Right ventricle myocardium inferior (tissue), 1 donor: Measurements from ENCODE around the gene GDF11. TPM values are rescaled to one million over a fixed set of nuclear protein-coding genes. Genes with fewer than 3 reads are reported as not detected.

Experiments
- ATAC-seq: fragments of 200-7000 bp; cut with Tn5 transposase; one replicate; pipeline ENCODE4 v1.9.1; 2020; ENCODE audit warnings: mild to moderate bottlenecking, moderate library complexity
- DNase-seq: peaks from one replicate; pipeline ENCODE4 v3.0.0; 2021; ENCODE audit errors: missing footprints
- intact Hi-C: fragments of 100-400 bp; cut with DNase I; formaldehyde crosslinking; loops from one replicate; pipeline ENCODE4 v1.11.0; 2022
- long read RNA-seq: library from polyadenylated mRNA; unstranded; transcript quantifications from one replicate; pipeline ENCODE4 v2.0.0, GENCODE V29; 2021
- total RNA-seq: library from RNA; stranded (reverse); fragmentation: NEBNext Ultra II Directional; extraction: Animal tissue kit (Norgen Biotek cat#: 25700); gene quantifications from one replicate; pipeline ENCODE4 v1.2.1, GENCODE V29; 2021
- donor health status: DM: no; HTN: yes; CAD: no; lungs with severe emphysema.

GDF11 gene
- 9.7 TPM for total RNA-seq
- long read RNA-seq, partial matches to known transcripts: 0 of 2 reads
- long read RNA-seq, other reads (novel, unspliced or antisense): 2 of 2 reads

DNA sequence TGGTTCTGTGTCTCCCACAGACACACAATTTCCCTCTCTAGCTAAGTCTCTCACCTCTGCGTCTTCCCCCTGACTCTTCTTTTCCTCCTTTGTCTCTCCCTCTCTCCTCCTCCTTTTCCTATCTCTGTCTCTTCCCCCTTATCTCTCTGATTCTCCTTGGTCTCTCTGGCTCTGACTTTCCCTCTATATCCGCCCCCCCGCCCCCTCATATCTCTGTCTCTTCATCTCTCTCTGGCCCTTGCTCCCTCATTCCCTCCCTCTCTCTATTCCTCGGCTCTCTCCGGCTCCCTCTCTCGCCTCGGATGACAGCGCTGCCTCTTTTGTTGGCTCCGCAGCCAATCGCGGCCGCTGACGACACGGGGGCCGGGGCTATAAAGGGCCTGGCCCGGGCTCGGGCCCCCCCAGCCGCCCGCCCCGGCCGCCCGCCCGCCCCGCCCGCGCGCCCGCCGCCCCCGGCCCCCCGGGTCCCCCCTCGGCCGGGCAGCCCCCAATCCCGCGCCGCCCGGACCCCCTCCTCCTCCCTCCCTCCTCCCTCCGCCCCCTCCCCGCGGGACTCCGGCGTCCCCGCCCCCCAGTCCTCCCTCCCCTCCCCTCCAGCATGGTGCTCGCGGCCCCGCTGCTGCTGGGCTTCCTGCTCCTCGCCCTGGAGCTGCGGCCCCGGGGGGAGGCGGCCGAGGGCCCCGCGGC is at the start of gene GDF11:
Gene GDF11 (plus strand): TSS at position 404 of the 687 bp plus-strand sequence. CDS start 195 bp downstream, at position 599.
- ATAC-seq (peak; percentile 64), DNase-seq (peak; percentile 89)
- intact Hi-C loops: loop anchor here (5.0 kb wide), 1 partner anchor 374 kb away; the partner anchor contains the start of genes RPL41 and ZC3H10

DNA sequence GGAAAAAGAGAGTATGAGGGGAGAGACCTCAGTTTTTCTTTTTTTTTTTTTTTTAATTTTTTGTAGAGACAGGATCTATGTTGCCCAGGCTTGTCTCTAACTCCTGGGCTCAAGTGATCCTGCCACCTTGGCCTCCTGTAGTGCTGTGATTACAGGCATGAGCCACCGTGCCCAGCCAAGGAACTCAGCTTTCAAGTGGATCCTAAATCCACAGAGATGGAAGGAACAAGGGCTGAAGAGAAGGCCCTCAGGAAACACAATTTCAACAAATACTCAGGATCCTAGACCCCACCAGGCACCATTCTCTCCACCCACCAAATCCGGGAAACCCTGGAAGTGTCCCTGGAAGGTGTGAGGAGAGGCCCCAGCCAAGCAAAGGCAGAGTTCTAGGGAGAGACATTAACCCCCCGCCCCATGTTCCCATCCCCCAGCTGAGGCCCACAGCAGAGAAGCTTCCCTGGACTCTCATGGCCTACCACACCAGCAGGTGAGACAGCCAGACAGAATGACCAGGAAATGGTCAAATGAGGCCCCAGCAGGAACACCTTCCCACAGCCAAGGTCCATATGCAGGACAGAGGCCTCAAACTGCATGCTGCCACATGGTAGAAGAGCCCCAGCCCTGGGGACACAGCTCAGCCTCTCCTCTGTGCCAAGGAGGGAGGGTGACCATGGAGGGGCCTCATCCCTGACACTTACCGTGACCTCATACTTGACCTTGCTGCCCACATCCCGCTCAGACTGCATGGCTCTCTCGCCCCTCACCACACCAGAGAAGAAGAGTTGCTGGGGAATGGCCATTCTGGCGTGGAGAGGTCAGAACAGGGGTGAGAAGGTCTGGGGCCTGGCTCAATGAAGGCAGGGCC is 49.4 kb upstream of the GDF11 start:
- DNase-seq (no peak), ATAC-seq (no peak)
- intact Hi-C loops: no loop called here

DNA sequence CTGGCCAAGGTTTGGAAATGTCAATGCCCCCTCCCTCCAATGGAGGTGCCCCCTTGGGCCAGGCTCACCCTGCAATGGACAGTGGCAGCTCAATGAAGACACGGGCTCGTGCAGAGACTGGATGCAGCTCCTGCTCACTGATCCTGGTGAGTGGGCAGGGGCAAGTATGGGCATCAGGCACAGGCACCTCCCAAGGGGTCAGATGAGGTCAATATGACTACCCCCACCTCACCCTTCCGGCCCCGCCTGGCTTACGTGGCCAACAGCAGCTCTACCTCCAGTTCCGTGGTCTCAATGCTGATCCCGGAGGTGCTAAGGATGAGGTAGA is 48.8 kb upstream of the GDF11 start:
- DNase-seq (no peak), ATAC-seq (no peak)
- intact Hi-C loops: no loop called here

DNA sequence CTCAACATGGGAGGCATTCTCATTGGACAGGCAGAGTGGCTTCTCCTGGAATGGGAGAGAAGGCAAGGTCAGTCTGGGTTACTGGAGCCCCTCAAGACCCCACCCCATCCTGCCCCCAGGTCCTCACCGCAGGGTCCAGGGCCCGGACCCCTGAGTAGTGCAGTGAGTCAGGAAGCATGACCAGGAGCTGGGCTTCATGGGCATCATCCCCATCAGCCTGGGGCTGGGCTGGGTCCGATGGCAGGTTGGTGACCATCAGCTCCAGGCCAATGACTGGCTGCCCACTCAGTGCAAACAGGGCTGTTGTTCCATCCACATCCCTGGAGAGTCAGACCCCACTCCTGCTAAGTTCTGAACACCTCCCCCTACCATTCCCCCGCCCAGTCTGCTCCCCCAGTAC is 48.3 kb upstream of the GDF11 start:
- no peak for ATAC-seq
- intact Hi-C loops: no loop called here
- no peak for DNase-seq

DNA sequence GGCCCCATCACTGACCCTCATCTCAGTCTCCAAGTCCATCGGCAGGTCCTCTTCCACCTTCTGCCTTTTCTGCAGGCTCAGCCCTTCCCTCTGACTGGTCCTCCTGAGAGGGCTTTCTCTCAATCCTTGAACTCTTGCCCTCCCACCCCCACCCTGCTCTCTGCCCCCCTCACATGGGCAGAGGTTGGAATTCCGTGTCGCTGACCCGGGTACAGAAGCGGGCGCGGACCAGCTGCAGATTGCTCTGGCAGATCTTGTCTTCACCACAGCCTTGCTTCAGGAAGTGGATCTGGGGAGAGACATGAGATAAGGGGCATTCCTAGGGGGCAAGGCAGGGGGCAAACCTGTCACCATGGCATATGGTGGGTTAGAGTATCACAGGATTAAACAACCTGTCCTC is 47.6 kb upstream of the GDF11 start:
- no peak for ATAC-seq
- intact Hi-C loops: no loop called here
- DNase-seq: no peak

DNA sequence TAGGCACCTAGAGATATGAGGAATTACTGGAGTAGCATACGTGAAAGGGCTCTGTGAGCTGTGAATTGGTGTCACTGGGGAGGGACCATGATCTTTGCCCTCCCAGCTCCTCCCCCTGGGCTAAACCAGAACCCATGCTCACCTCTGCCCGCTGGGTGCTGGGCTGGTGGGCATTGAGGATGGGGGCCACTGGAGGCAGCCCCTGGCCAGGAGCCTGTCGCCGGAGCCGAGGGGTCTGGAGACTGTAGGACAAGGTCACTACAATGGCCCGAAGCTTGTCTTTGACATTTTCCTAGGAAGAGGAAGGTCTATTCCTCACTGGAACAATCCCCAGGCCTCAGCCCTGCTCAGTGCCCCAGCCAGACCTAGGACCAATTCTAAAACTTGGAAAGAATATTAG is 46.8 kb upstream of the GDF11 start:
- intact Hi-C loops: no loop called here
- DNase-seq (no peak), ATAC-seq (no peak)

DNA sequence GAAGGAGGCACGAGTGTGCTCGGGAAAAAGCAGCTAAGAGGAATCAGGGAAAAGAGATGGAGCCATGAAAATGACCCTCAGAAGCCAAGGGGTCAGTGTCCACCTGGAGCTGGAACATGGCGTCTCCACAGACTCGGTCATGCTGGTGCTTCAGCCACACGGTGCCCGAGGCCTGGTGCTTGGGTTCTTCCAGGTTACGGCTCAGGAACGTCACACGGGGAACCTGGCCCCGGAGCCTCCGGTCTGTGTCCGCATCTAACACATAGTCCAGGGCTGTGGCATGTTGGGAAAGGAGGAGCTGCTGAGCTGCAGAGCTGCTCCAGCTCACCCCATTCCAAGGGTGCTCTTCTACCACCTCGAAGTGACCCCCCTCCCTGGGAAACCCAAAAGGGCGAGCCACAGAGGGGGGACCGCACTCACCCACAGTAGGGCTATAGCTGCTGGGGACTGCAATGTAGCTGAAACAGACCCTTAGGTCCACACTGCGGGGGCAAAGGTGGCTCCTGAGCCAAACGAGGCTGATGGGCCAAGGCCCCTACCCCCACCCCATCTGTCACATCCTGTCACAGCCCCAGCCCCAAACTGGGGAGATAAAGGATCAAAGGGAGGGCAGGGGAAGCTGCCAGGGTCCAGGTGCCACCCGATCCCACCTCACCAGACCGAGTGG is 46.0 kb upstream of the GDF11 start:
- DNase-seq (no peak), ATAC-seq (no peak)
- intact Hi-C loops: no loop called here

DNA sequence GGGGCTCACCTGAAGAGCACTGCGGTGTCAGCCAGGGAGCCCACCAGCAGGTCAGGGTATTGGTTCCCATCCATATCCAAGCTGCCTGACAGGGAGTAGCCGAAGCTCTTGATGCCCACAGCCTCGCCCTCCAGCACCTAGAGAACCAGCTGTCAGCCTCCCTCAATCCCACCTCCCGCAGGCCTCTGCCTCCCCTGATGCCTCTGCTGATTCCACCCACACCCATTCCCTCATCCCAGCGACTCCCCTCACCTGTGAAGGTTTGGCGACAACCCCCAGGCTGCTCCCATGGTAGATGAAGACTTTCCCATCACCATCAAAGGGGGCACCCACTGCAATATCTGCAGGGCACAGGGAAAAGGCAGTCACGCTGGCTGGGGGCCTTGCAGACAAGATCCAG is 45.2 kb upstream of the GDF11 start:
- intact Hi-C loops: no loop called here
- no peak for ATAC-seq
- DNase-seq: no peak

DNA sequence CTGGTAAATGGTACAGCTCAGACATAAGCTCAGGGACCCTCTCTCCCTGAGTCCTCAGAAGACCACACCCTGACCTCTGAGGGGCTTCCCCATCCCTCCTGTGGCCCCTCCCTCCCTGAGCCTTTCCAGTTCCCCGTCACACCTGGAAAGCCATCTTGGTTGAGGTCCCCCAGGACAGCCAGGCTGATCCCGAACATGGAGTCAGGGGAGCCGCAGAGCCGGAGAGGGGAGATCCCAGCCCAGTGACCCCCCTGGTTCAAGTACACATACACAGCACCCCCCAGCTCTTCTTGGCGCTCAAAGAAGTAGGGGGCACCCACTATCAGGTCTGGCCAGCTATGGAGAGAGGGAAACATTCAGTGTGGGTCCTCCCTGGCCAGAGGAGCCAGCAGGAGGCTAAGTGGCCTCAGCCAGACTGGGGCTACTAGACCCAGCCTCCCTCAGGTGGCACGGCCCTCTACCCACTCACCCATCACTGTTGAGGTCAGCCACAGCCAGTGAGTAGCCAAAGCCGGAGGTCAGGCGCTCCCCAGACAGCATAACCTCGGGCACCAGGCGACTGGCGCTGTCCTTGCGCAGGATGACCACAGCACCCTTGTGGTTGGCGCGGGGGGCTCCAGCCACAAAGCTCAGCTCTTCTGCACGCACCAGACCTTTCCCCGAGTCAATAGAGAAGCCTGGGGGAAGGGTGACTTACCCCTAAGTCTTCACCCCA is 44.5 kb upstream of the GDF11 start:
- intact Hi-C loops: no loop called here
- no peak for DNase-seq

DNA sequence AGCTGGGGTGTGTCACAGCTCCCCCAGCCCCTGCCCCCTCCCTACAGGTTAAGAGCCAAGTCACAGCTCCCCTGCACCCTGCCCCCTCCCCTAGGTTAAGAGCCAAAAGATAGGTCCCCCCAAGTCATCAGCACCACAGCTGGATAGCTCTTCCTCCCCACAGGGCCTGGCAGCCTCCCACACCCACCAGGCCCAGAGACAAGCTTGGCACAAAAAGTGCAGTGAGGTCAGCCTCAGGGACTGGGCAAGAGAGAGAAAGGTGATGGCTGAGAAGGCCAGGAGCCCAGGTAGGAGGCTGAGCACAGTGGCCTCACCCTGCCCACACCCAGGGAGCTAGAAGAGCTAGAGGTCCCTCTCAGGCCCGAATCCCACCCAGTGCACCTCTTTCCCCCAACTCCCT is 44.0 kb upstream of the GDF11 start:
- intact Hi-C loops: no loop called here
- no peak for DNase-seq
- no peak for ATAC-seq

More for the DNA sequence above, 44.5 kb upstream of the GDF11 start:
- ATAC-seq: no peak

DNA sequence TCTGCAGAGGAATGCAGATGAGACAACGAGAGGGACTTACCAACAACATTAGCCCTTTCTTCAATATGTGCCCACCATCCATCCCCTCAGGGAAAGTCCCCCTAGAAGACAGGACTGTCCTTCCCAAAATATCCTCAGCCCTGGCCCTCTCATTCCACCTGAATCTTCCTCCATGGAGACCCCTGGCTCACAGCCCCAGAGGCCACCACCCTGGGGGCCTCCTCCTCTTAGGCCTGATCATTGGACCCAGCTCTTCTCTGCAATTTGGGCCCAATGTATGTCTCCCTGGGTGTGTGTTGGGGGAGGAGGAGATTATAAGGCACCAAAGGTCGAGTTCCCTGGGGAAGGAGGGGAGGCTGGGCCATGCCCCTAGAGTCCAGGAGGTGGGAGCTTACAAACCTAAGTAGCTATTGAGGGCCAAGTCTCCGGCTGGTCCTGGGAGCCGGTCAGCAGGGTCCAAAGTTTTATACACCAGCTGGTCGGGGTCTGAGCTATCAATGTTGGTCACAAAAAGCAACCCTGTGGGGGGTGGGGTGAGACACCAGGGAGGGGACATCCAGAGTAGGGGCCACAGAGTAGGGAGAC is 43.4 kb upstream of the GDF11 start:
- no peak for ATAC-seq
- DNase-seq: no peak
- intact Hi-C loops: loop anchor here (2.0 kb wide), 1 partner anchor 15 kb away; no protein-coding TSS in a partner anchor

DNA sequence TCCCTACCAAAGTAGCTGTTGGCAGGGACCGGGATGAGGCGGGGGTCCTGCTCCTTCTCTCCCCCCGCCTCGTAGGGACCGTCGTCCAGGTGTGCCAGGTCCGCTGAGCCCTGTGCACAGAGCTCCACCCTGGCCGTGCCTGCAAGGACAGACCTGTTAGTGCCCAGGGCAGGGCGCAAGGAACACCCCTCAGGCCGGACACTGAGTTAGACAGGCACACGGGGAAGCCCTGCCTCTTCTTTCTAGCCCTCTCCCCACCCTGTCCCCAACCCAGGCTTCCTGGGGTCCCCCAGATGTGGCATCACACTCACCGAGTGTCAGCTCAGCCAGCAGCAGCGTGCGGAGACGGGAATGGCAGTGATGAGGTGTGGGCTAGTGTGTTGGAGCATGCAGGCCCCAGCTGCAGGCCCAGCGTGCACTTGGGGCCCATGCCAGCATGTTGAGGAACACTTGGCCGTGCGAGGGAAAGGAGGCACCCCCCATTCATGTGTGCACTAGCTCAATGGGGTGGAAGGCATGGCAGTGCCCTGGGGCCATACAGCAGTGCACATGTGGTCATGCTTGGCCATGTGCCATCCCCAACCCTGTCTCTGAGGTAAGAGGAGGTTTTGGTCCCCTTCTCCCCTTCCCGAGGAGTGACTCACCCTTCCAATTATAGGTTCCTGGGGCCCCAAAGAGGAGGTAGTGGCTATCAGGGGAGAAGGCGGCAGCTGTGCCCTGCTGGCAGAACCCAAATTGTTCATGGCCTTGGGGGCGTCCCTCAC is 42.5 kb upstream of the GDF11 start:
- intact Hi-C loops: loop anchor here (2.0 kb wide), 1 partner anchor 16 kb away; no protein-coding TSS in a partner anchor
- no peak for ATAC-seq
- no peak for DNase-seq

DNA sequence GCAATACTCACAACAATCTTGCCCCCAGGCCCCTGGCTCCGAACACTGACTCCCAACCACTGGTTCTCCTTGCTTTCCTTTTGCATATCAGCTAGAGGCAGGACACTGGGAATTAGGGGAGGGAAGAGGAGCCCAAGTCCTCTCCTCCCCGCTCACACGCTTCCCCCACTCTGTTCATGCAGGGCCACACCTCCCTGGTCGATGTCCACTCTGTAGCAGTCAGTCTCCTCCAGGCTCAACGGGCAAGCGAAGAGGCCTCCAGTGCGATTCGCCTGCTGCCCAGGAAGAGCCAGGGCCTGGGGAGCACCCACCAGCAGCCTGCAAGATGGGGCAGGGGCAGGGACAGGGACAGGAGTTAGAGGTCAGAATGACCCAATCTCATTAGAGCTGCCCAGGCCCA is 40.1 kb upstream of the GDF11 start:
- ATAC-seq (no peak), DNase-seq (no peak)
- intact Hi-C loops: no loop called here

DNA sequence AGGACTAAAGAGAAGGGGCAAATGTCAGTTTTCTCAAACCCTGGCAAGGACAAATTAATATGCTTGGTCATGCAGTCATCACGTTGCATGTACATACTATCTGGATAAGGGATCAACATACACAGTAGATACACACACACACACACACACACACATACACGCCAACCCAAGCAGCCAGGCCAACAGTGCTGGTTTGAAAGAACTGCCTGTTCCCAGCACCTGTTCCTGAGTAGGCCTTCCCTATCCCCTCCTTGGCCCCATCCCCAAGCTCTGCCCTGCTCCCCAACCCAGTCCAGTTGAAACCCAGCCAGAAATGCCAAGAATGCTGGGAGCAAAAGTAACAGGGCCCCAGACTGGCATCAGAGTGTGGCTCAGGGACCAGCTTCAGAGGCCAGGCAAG is 39.6 kb upstream of the GDF11 start:
- DNase-seq: no peak
- intact Hi-C loops: no loop called here
- ATAC-seq: peak; percentile 56

DNA sequence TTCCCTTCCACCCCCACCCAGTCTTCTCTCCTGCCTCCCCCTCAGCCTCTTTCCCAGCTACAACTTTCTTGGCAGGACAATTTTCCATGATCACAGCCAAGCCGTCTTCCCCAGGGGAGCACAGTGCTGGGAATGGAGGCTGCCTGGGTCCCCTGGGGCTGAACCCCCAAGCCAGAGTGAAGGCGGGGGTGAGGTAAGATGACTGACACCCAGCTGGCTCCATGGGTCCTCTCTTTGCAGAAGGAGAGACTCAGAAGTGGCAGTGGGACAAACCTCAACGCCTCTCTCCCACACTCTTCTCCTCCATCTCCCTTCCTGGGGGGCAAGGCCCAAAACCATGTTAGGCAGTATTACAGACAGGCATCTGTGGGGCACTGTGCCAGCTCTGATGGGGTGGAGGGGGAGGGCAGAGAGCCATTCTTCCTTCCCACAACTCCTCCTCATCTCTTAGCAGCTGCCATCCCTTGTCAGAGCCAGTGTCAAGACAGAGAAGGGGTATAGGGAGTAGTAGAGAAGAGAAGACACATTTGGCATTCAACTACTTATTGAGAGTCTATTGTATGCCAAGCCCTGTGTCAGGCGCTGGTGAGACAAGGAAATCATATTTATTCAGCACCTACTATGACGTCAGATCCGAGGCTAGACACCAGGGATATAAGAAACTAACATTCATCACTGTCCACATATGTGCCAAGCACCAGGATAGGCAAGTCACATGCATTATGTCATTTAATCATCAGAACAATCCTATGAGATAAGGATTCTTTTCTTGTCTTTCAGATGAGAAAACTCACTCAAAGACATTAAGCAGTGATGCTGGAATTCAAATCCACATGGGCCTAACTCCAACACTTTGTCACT is 38.8 kb upstream of the GDF11 start:
- DNase-seq (no peak), ATAC-seq (no peak)
- intact Hi-C loops: no loop called here

DNA sequence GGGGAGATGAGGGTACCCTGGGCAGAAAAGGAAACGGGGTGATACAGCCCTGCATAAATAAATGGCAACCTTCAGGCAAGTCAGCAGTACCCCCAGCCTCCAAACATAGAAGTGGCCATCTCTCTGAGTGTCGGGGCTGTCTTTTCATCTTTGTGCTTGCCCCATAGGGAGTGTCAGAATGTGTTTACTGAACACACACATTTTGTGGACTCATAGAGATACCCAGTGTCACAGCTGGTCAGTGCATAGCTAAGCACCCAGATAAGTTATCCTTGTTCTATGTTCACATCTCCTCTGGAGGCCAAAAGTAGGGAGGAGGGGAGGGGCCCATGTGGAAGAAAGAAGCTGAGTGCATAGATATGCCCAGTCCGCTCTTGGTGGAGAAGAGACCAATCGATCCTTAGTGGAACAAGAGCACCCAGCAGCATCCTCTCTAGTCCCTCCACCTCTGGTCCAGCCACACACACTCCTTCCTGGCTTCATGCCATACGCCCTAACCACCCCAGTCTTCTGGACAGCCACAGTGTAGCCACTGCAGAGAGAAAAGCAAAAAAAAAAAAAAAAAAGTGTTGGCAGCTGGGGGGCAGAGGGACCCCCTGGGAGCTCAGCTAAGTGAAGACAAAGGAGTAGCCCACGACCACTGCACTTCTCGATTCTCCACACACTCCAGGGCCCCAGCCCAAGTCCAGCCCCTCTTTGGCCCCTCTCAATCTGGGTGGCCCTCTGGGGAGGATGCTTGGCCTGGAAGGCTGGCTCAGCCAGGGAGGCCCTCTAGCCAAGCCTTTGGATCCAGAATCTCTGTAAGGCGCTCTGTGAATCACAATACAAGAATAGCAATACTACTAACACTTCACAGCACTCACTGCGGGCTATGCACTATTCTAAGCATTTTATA is 37.9 kb upstream of the GDF11 start:
- no peak for ATAC-seq
- peak; percentile 58 for DNase-seq
- intact Hi-C loops: loop anchor here (5.0 kb wide), 1 partner anchor 43 kb away; no protein-coding TSS in a partner anchor
